Smooth muscle cell of the brain vasculature (primary cell): ENCODE results near the gene FAF1.
A peak's percentile ranks its signal among the peaks of the same experiment; 100 is the strongest.
"Not testable (repeated sequence)": the region's sequence is repeated elsewhere in the genome, so short reads cannot be mapped to it uniquely, and the experiment has no call there.

Source experiments
- DNase-seq: peaks from one replicate; pipeline ENCODE4 v3.0.0-alpha.2; 2012; ENCODE audit warnings: low read depth, low spot score

Gene FAF1

GRCh38 chr1:50910356-50910755, 49.7 kb downstream of the FAF1 start:
- DNase-seq, result not testable (repeated sequence)

- not testable (repeated sequence) for DNase-seq
These were observed 52.5 kb downstream of the FAF1 start for GRCh38 chr1:50907610-50908009.

GRCh38 chr1:50906050-50906449, 54.0 kb downstream of the FAF1 start:
- DNase-seq, result not testable (repeated sequence)

- no peak for DNase-seq
These were observed 57.6 kb downstream of the FAF1 start for GRCh38 chr1:50902419-50902818.

- DNase-seq, result no peak
These were observed 58.2 kb downstream of the FAF1 start for GRCh38 chr1:50901872-50902271.

GRCh38 chr1:50898773-50899172, 61.3 kb downstream of the FAF1 start:
- no peak for DNase-seq

- DNase-seq, result no peak
These were observed 65.7 kb downstream of the FAF1 start for GRCh38 chr1:50894340-50894739.

GRCh38 chr1:50893466-50893865, 66.6 kb downstream of the FAF1 start:
- no peak for DNase-seq

- DNase-seq, result not testable (repeated sequence)
These were observed 72.5 kb downstream of the FAF1 start for GRCh38 chr1:50887555-50887954.

GRCh38 chr1:50880373-50880772, 79.7 kb downstream of the FAF1 start:
- no peak for DNase-seq

GRCh38 chr1:50879137-50879536, 80.9 kb downstream of the FAF1 start:
- no peak for DNase-seq

GRCh38 chr1:50878434-50878833, 81.6 kb downstream of the FAF1 start:
- no peak for DNase-seq

- DNase-seq, result no peak
These were observed 82.4 kb downstream of the FAF1 start for GRCh38 chr1:50877641-50878040.

- peak; percentile 3 for DNase-seq
These were observed 86.4 kb downstream of the FAF1 start for GRCh38 chr1:50873458-50874187.

GRCh38 chr1:50864845-50865244, 95.2 kb downstream of the FAF1 start:
- not testable (repeated sequence) for DNase-seq

GRCh38 chr1:50861772-50862171, 98.3 kb downstream of the FAF1 start:
- no peak for DNase-seq

GRCh38 chr1:50860702-50861101, 99.4 kb downstream of the FAF1 start:
- DNase-seq, result no peak

- DNase-seq, result no peak
These were observed 99.8 kb downstream of the FAF1 start for GRCh38 chr1:50860256-50860655.

- DNase-seq, result no peak
These were observed 100.4 kb downstream of the FAF1 start for GRCh38 chr1:50859657-50860056.

- no peak for DNase-seq
These were observed 101.3 kb downstream of the FAF1 start for GRCh38 chr1:50858761-50859160.

- no peak for DNase-seq
These were observed 102.4 kb downstream of the FAF1 start for GRCh38 chr1:50857702-50858101.

- no peak for DNase-seq
These were observed 106.7 kb downstream of the FAF1 start for GRCh38 chr1:50853325-50853724.

GRCh38 chr1:50852889-50853288, 107.2 kb downstream of the FAF1 start:
- DNase-seq, result no peak

- no peak for DNase-seq
These were observed 108.6 kb downstream of the FAF1 start for GRCh38 chr1:50851466-50851865.
